GM19452 (cell line): ENCODE data around the gene STKLD1.
A peak's percentile ranks its signal among the peaks of the same experiment; 100 is the strongest.
"Not testable (repeated sequence)": the region's sequence is repeated elsewhere in the genome, so short reads cannot be mapped to it uniquely, and the experiment has no call there.

Experiments used
- ATAC-seq: cut with Tn5 transposase; IDR thresholded peaks from one replicate; pipeline ENCODE4 v1.9.1; 2021; ENCODE audit not compliant: unreplicated experiment

STKLD1 gene

GRCh38 chr9:133360400-133361393 is 15.5 kb upstream of the STKLD1 start:
- ATAC-seq, result no peak

- no peak for ATAC-seq
Observed at GRCh38 chr9:133361507-133362092, 14.6 kb upstream of the STKLD1 start.

- ATAC-seq, result no peak
Observed at GRCh38 chr9:133362359-133363044, 13.7 kb upstream of the STKLD1 start.

- no peak for ATAC-seq
Observed at GRCh38 chr9:133366435-133366834, 9.7 kb upstream of the STKLD1 start.

GRCh38 chr9:133367221-133367620 is 8.9 kb upstream of the STKLD1 start:
- ATAC-seq, result no peak

GRCh38 chr9:133367778-133368177 is 8.4 kb upstream of the STKLD1 start:
- no peak for ATAC-seq

GRCh38 chr9:133368249-133368881 is 7.8 kb upstream of the STKLD1 start:
- no peak for ATAC-seq

- ATAC-seq, result no peak
Observed at GRCh38 chr9:133369422-133369821, 6.7 kb upstream of the STKLD1 start.

- ATAC-seq, result no peak
Observed at GRCh38 chr9:133369933-133370332, 6.2 kb upstream of the STKLD1 start.

- ATAC-seq, result no peak
Observed at GRCh38 chr9:133370685-133371084, 5.5 kb upstream of the STKLD1 start.

- ATAC-seq, result no peak
Observed at GRCh38 chr9:133371261-133371711, 4.9 kb upstream of the STKLD1 start.

GRCh38 chr9:133372144-133372543 is 4.0 kb upstream of the STKLD1 start:
- no peak for ATAC-seq

- no peak for ATAC-seq
Observed at GRCh38 chr9:133374612-133375115, 1.5 kb upstream of the STKLD1 start.

GRCh38 chr9:133375116-133375723 is 946 bp upstream of the STKLD1 start:
- peak; percentile 11 for ATAC-seq

GRCh38 chr9:133377280-133377679 is 1.1 kb downstream of the STKLD1 start:
- ATAC-seq, result not testable (repeated sequence)

- no peak for ATAC-seq
Observed at GRCh38 chr9:133377721-133378216, 1.6 kb downstream of the STKLD1 start.

- ATAC-seq, result no peak
Observed at GRCh38 chr9:133378408-133378962, 2.3 kb downstream of the STKLD1 start.

GRCh38 chr9:133379153-133380086 is 3.3 kb downstream of the STKLD1 start:
- no peak for ATAC-seq

- no peak for ATAC-seq
Observed at GRCh38 chr9:133380734-133381133, 4.6 kb downstream of the STKLD1 start.
